Suprapubic skin (tissue), 4 donors: ENCODE measurements around the gene GOLGA3.

Source experiments
- CTCF ChIP-seq, 2 donors: fragments of 200-600 bp in 1 of 2; fragments of 450-650 bp in 1 of 2; sonication (generic) in 1 of 2; IDR thresholded peaks; one replicate each; pipeline ENCODE4 v1.5.1; 2016 to 2019; ENCODE audit warnings: antibody characterized with exemption in 2 of 2, mild to moderate bottlenecking in 1 of 2, moderate library complexity in 1 of 2
- EP300 ChIP-seq: sonication (generic); formaldehyde crosslinking; IDR thresholded peaks from one replicate; pipeline ENCODE4 v1.6.1; 2017; ENCODE audit warnings: antibody characterized with exemption
- POLR2A ChIP-seq, 2 donors: fragments of 450-650 bp; IDR thresholded peaks; one replicate each; pipeline ENCODE4 v1.6.1; 2017; ENCODE audit warnings: antibody characterized with exemption in 2 of 2, mild to moderate bottlenecking in 2 of 2, moderate library complexity in 2 of 2
- POLR2AphosphoS5 ChIP-seq, 3 donors: sonication (generic); formaldehyde crosslinking; IDR thresholded peaks; one replicate each; pipeline ENCODE4 v1.6.1; 2017; ENCODE audit warnings: antibody characterized with exemption in 3 of 3

- TF ChIP-seq POLR2A (IDR thresholded peaks at IDR 0.05) (no peak), CTCF (IDR thresholded peaks at IDR 0.05) (no peak), POLR2AphosphoS5 (IDR thresholded peaks at IDR 0.05) (no peak), EP300 (no peak)
Measured at GRCh38 chr12:132730353-132730752, 98.3 kb downstream of the GOLGA3 start.
